WTC11 (cell line): Measurements from ENCODE around the gene TMEM140. TPM values are rescaled to one million over a fixed set of nuclear protein-coding genes. Genes with fewer than 3 reads are reported as not detected.
"Not testable (repeated sequence)": the region's sequence is repeated elsewhere in the genome, so short reads cannot be mapped to it uniquely, and the experiment has no call there.

Source experiments
- ATAC-seq: fragments of 200-7000 bp; cut with Tn5 transposase; 2 replicates; pipeline ENCODE4 v1.10.0; 2021; ENCODE audit warnings: mild to moderate bottlenecking, moderate library complexity
- CTCF ChIA-PET: fragments of 300-600 bp; sonication (Branson Sonifier 250); formaldehyde crosslinking; loops from one replicate; lab custom pipeline; 2021; ENCODE audit warnings: antibody characterized with exemption; lab: Charles Lee
- POLR2A ChIA-PET: fragments of 350-600 bp; sonication (Branson Sonifier 250); formaldehyde crosslinking; loops from one replicate; lab custom pipeline; 2021; ENCODE audit warnings: antibody characterized with exemption; lab: Charles Lee
- DNase-seq: peaks from one replicate; pipeline ENCODE4 v3.0.0; 2021; ENCODE audit warnings: low spot score
- H3K27ac Mint-ChIP-seq: 2 replicates; pipeline ENCODE4 v1.8.0; 2021; ENCODE audit warnings: mixed read lengths
- H3K27me3 Mint-ChIP-seq: 2 replicates; pipeline ENCODE4 v1.8.0; 2021; ENCODE audit warnings: low read depth, mild to moderate bottlenecking, moderate library complexity, mixed read lengths
- H3K36me3 Mint-ChIP-seq: 2 replicates; pipeline ENCODE4 v1.8.0; 2021; ENCODE audit warnings: mixed read lengths
- H3K4me1 Mint-ChIP-seq: 2 replicates; pipeline ENCODE4 v1.8.0; 2022; ENCODE audit warnings: mixed read lengths
- H3K4me3 Mint-ChIP-seq: 2 replicates; pipeline ENCODE4 v1.8.0; 2021; ENCODE audit warnings: mild to moderate bottlenecking, moderate library complexity, mixed read lengths
- H3K9me3 Mint-ChIP-seq: 2 replicates; pipeline ENCODE4 v1.8.0; 2021; ENCODE audit warnings: mixed read lengths
- AR ChIP-seq: fragments of 250-450 bp; sonication (Bioruptor Pico); IDR thresholded peaks from 2 replicates; pipeline ENCODE4 v1.9.0; 2021; ENCODE audit warnings: mild to moderate bottlenecking
- ATF2 ChIP-seq: sonication (generic); formaldehyde crosslinking; IDR thresholded peaks from 2 replicates; pipeline ENCODE4 v1.8.1; 2022; ENCODE audit warnings: low read depth, missing genetic modification reagents, borderline replicate concordance
- CREB1 ChIP-seq: sonication (generic); formaldehyde crosslinking; IDR thresholded peaks from 2 replicates; pipeline ENCODE4 v1.8.0; 2023; ENCODE audit warnings: mild to moderate bottlenecking, missing genetic modification reagents
- CREM ChIP-seq: sonication (generic); formaldehyde crosslinking; IDR thresholded peaks from 2 replicates; pipeline ENCODE4 v1.8.1; 2022; ENCODE audit warnings: mild to moderate bottlenecking, missing genetic modification reagents, moderate library complexity
- E2F1 ChIP-seq: sonication (generic); formaldehyde crosslinking; IDR thresholded peaks from 2 replicates; pipeline ENCODE4 v1.8.0; 2022; ENCODE audit warnings: mild to moderate bottlenecking, missing genetic modification reagents
- FOXJ3 ChIP-seq: sonication (generic); formaldehyde crosslinking; IDR thresholded peaks from 2 replicates; pipeline ENCODE4 v1.9.0; 2021; ENCODE audit warnings: missing genetic modification reagents, mild to moderate bottlenecking, borderline replicate concordance
- FOXP1 ChIP-seq: sonication (generic); formaldehyde crosslinking; IDR thresholded peaks from 2 replicates; pipeline ENCODE4 v1.8.0; 2022; ENCODE audit warnings: missing genetic modification reagents, mild to moderate bottlenecking, moderate library complexity, borderline replicate concordance
- GABPB1 ChIP-seq: sonication (generic); formaldehyde crosslinking; IDR thresholded peaks from 2 replicates; pipeline ENCODE4 v1.8.1; 2023; ENCODE audit warnings: mild to moderate bottlenecking, missing genetic modification reagents
- OVOL2 ChIP-seq: fragments of 250-450 bp; sonication (Bioruptor Pico); IDR thresholded peaks from 2 replicates; pipeline ENCODE4 v1.9.0; 2021; ENCODE audit warnings: mild to moderate bottlenecking, borderline replicate concordance
- RELA ChIP-seq: sonication (generic); formaldehyde crosslinking; IDR thresholded peaks from 2 replicates; pipeline ENCODE4 v1.8.1; 2022; ENCODE audit warnings: missing genetic modification reagents, mild to moderate bottlenecking, borderline replicate concordance
- SP1 ChIP-seq: sonication (generic); formaldehyde crosslinking; conservative IDR thresholded peaks from 2 replicates; pipeline ENCODE4 v1.8.1; 2022; ENCODE audit warnings: missing genetic modification reagents
- STAT6 ChIP-seq: sonication (generic); formaldehyde crosslinking; conservative IDR thresholded peaks from 2 replicates; pipeline ENCODE4 v1.8.1; 2023; ENCODE audit warnings: mild to moderate bottlenecking, low read depth, missing genetic modification reagents, moderate library complexity
- TEAD1 ChIP-seq: sonication (generic); formaldehyde crosslinking; IDR thresholded peaks from 2 replicates; pipeline ENCODE4 v1.8.0; 2022; ENCODE audit warnings: mild to moderate bottlenecking, missing genetic modification reagents
- USF2 ChIP-seq: sonication (generic); formaldehyde crosslinking; IDR thresholded peaks from 2 replicates; pipeline ENCODE4 v1.8.1; 2023; ENCODE audit warnings: mild to moderate bottlenecking, missing genetic modification reagents, moderate library complexity
- ZMAT4 ChIP-seq: fragments of 250-450 bp; sonication (Bioruptor Pico); IDR thresholded peaks from 2 replicates; pipeline ENCODE4 v1.9.0; 2021; ENCODE audit warnings: mild to moderate bottlenecking
- ZNF396 ChIP-seq: fragments of 250-450 bp; sonication (Bioruptor Pico); IDR thresholded peaks from 2 replicates; pipeline ENCODE4 v1.8.0; 2021; ENCODE audit warnings: mild to moderate bottlenecking, moderate library complexity, borderline replicate concordance
- ZNF512 ChIP-seq: sonication (generic); formaldehyde crosslinking; IDR thresholded peaks from 2 replicates; pipeline ENCODE4 v1.8.1; 2022; ENCODE audit warnings: missing genetic modification reagents, borderline replicate concordance
- total RNA-seq: library from RNA; stranded (reverse); gene quantifications from 3 replicates; pipeline ENCODE4 v1.2.3, GENCODE V29; 2021

TMEM140 gene
- total RNA-seq, 1 experiment from 2014 or later, result not detected

- ChIA-PET POLR2A (no interaction called here), CTCF (interaction anchor here (0.6 to 2.5 kb wide), 10 partner anchors 9 to 459 kb away, joined by 3 to 8 read pairs (median 4); partner anchors contain the start of genes AGBL3 and CYREN)
- ATAC-seq (peak; percentile 96), DNase-seq (peak; percentile 97)
- H3K9me3 Mint-ChIP-seq, result no peaks in the 10 kb centered on the region
- H3K27me3 Mint-ChIP-seq, result peaks cover 15% of the 10 kb centered on the region
- TF ChIP-seq FOXP1 (CRISPR knock-in tag), result peak; percentile 88
- no peak for TF ChIP-seq AR
- 0 out of 2 replicates have a peak, but pooled peaks have one; percentile 18 for TF ChIP-seq RELA (CRISPR knock-in tag)
- TF ChIP-seq TEAD1 (CRISPR knock-in tag), result 0 out of 2 replicates have a peak, but pooled peaks have one; percentile 8
- 0 out of 2 replicates have a peak, but pooled peaks have one; percentile 19 for TF ChIP-seq E2F1
- TF ChIP-seq SP1 (CRISPR knock-in tag), result peak; percentile 86
- no peak for TF ChIP-seq FOXJ3 (CRISPR knock-in tag)
- H3K27ac Mint-ChIP-seq, result peak within 1 kb of the TSS; percentile 85
- peak within 1 kb of the TSS; percentile 92 for H3K4me3 Mint-ChIP-seq
- H3K36me3 Mint-ChIP-seq, result no peaks in the 10 kb centered on the region
- H3K4me1 Mint-ChIP-seq, result peaks cover 20% of the 10 kb centered on the region
Observed at GRCh38 chr7:135211179-135211945, 63.5 kb downstream of the TMEM140 start, which contains the start of gene WDR91. TSS of gene WDR91 (minus strand) at chr7:135211526. CDS start at chr7:135211502, 24 bp downstream.

GRCh38 chr7:135211946-135212685, 64.2 kb downstream of the TMEM140 start:
- H3K36me3 Mint-ChIP-seq, DNase-seq, H3K9me3 Mint-ChIP-seq, POLR2A ChIA-PET, ATAC-seq: not testable (repeated sequence)
- Mint-ChIP-seq H3K4me3 (peak overlapping the region; percentile 88), H3K27ac (peak overlapping the region; percentile 63; the same call in 1 of the 2 replicates), H3K27me3 (peaks cover 15% of the 10 kb centered on the region), H3K4me1 (peaks cover 20% of the 10 kb centered on the region)
- CTCF ChIA-PET, result interaction anchor here (0.8 to 2.3 kb wide), 5 partner anchors 9 to 226 kb away, joined by 3 to 8 read pairs (median 4); partner anchors contain the start of genes AGBL3 and CYREN

- no peak overlapping the region for H3K27ac Mint-ChIP-seq
- POLR2A ChIA-PET, result no interaction called here
- H3K36me3 Mint-ChIP-seq, result no peaks in the 10 kb centered on the region
- TF ChIP-seq USF2 (CRISPR knock-in tag) (no peak), STAT6 (no peak), FOXJ3 (CRISPR knock-in tag) (no peak), CREB1 (no peak), ZMAT4 (no peak), GABPB1 (CRISPR knock-in tag) (no peak), ATF2 (CRISPR knock-in tag) (no peak), ZNF396 (CRISPR knock-in tag) (no peak), ZNF512 (CRISPR knock-in tag) (no peak), OVOL2 (CRISPR knock-in tag) (no peak), CREM (no peak)
- TF ChIP-seq, all 79 proteins: peak for 0
- CTCF ChIA-PET, result interaction anchor here (0.7 kb wide), 1 partner anchor 189 kb away, joined by 3 read pairs; no protein-coding TSS in a partner anchor
- H3K4me1 Mint-ChIP-seq, result peaks cover 15% of the 10 kb centered on the region
- H3K4me3 Mint-ChIP-seq, result no peak overlapping the region
- ATAC-seq (no peak), DNase-seq (no peak)
- no peaks in the 10 kb centered on the region for H3K9me3 Mint-ChIP-seq
- peaks cover 15% of the 10 kb centered on the region for H3K27me3 Mint-ChIP-seq
Observed at GRCh38 chr7:135213831-135214230, 66.0 kb downstream of the TMEM140 start.
